Measurements from ENCODE around the gene TCN1.
"Not testable (repeated sequence)": the region's sequence is repeated elsewhere in the genome, so short reads cannot be mapped to it uniquely, and the experiment has no call there.

TCN1 gene, protein sequence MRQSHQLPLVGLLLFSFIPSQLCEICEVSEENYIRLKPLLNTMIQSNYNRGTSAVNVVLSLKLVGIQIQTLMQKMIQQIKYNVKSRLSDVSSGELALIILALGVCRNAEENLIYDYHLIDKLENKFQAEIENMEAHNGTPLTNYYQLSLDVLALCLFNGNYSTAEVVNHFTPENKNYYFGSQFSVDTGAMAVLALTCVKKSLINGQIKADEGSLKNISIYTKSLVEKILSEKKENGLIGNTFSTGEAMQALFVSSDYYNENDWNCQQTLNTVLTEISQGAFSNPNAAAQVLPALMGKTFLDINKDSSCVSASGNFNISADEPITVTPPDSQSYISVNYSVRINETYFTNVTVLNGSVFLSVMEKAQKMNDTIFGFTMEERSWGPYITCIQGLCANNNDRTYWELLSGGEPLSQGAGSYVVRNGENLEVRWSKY

GRCh38 chr11:59866397-59866796 is at the start of gene TCN1:
TCN1 (minus strand) TSS chr11:59866487; CDS start chr11:59866470, 17 bp downstream.
- DNase-seq (ENCODE audit: low read depth), result no peak

- DNase-seq (ENCODE audit: low read depth), result not testable (repeated sequence)
These were observed 37.3 kb upstream of the TCN1 start for GRCh38 chr11:59903569-59903968.

DNA sequence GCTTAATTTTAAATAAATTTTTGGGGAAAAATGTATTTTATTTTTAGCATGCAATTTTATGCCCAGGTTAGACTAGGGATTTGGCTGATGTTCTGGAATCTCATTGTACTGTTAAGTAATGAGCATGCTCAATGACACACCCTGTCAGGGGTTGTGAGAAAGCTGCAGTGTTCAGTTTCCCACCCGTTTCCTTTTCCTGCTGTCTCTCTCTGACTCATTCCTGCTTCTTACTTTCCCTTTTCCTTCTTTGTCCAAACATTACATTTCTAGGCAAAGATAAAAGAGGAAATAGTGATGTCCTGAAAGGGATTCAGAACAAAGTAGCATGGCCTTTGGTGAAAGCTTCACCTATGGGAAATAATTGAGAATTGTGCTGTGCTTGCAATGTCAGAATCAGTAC is 35.0 kb upstream of the TCN1 start:
- DNase-seq (ENCODE audit: low read depth), result no peak

GRCh38 chr11:59900366-59901126 is 34.3 kb upstream of the TCN1 start:
- DNase-seq (ENCODE audit: low read depth), result no peak

- DNase-seq (ENCODE audit: low read depth), result no peak
These were observed 33.2 kb upstream of the TCN1 start for GRCh38 chr11:59899532-59899931.

GRCh38 chr11:59898650-59899049 is 32.4 kb upstream of the TCN1 start:
- DNase-seq (ENCODE audit: low read depth), result no peak

- no peak for DNase-seq (ENCODE audit: low read depth)
These were observed 31.8 kb upstream of the TCN1 start for GRCh38 chr11:59898046-59898445.

GRCh38 chr11:59894616-59895015 is 28.3 kb upstream of the TCN1 start:
- no peak for DNase-seq (ENCODE audit: low read depth)

DNA sequence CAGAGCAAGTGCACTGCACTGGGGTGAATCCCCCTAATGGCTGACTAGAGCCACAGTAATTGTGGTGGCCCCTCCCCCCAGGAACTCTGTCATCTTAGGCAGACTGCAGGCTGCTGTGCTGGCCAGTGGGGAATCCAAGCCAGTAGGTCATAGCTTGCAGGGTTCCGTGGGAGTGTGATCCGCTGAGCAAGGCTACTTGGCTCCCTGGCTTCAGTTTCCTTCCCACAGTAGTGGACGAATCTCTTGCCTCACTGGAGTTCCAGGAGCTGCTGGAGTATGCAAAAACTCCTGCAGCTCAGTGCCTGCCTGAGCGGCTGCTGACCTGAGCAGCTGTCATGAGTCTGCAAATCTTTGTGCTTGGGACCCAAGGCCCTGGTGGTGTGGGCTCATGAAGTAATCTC is 25.5 kb upstream of the TCN1 start:
- no peak for DNase-seq (ENCODE audit: low read depth)

DNA sequence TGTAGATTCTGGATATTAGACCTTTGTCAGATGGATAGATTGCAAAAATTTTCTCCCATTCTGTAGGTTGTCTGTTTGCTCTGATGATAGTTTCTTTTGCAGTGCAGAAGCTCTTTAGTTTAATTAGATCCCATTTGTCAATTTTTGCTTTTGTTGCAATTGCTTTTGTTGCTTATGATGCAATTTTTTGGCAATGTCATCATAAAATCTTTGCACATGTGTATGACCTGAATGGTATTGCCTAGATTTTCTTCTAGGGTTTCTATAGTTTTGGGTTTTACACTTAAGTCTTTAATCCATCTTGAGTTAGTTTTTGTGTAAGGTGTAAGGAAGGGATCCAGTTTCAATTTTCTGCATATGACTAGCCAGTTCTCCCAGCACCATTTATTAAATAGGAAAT is 20.9 kb upstream of the TCN1 start:
- DNase-seq (ENCODE audit: low read depth), result not testable (repeated sequence)

- no peak for DNase-seq (ENCODE audit: low read depth)
These were observed 17.3 kb upstream of the TCN1 start for GRCh38 chr11:59883597-59883996.

DNA sequence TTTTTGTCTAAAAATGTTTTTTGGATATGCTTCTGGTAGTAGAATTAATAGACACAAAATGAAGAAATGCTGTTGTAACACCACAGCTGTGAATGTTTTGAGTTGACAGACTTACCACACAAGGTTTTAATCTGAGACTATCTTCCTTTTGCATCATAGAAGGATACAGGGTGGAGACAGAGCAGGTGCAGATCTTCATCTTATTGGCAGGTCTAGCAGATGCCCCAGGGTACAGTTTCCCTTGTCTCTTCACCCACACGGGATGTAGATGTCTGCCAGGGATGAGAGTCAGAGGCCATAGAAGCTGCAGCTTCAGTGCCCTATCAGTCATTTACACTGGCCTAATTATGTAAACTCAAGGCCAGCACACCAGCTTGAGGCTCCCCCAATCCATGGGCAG is 13.3 kb upstream of the TCN1 start:
- DNase-seq (ENCODE audit: low read depth), result no peak

- no peak for DNase-seq (ENCODE audit: low read depth)
These were observed 12.3 kb upstream of the TCN1 start, which contains the start of gene OOSP3 for GRCh38 chr11:59878575-59878974. OOSP3 (plus strand) TSS chr11:59878782; CDS start chr11:59878809, 27 bp downstream.

GRCh38 chr11:59877784-59878183 is 11.5 kb upstream of the TCN1 start:
- no peak for DNase-seq (ENCODE audit: low read depth)

DNA sequence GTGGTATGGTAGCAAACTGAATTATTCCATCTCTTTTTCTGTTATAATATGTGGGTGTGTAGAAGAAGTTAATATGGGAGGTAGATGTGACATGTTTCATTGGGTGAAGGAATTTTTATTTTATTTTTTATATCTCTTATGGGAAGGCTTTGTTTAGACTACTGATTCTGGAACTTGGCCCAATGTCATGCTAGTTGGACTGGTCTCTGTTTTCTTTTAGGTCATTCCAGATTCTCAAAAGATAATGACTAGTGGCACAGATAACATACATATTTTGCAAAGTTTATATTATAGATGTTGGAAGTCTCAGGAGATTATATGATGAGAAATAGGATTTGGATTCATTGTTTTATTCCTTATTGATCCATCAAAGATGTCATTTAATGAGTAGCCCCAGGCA is 11.0 kb upstream of the TCN1 start:
- no peak for DNase-seq (ENCODE audit: low read depth)

DNA sequence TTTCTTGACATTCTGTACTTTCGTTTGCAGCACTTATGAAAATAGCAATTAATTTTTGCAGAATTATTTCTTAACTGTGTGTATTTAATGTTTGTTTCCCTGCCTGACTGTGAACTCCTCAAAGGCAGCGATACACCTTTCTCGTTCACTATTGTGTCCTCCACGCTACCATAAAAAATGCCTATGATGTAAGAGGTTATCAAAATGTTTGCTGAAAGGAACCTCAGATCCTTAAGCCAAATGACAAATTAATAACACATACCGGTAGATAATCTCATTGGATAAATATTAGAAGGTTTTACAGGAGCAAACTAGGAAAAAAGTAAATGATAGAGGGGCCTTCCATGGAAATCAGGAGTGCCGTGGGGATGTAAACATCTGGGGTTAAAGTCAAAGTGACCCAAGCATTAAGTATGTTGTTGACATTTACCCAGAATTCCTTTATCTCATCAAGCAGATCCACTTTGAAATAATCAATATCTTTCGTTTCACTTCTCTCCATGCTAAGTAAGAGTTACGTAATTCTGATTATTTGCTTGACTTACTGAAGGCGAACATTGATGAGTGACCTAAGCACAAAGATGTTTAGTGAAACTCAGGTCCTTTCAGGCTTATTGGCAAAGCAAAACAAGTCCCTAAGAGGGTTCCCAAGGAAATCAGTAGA is 9.7 kb upstream of the TCN1 start:
- DNase-seq (ENCODE audit: low read depth), result no peak

DNA sequence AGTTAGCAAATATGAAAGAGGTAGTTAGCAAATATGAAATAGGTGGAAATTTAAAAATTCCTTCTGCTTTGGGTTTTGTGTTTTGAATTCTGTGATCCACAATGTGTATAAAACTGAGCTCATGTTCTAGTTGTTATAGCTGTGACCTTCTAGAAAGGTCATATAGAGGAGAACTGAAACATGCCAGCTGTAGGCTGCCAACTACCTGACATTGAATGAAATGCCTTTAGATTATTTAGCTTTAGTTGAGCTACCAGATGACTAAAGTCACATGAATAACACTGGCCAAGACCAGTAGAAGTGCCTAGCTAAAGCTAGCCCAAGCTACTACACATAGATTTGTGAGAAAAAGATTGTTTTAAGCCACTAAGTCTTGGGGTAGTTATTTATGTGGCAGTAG is 5.8 kb upstream of the TCN1 start:
- no peak for DNase-seq (ENCODE audit: low read depth)

DNA sequence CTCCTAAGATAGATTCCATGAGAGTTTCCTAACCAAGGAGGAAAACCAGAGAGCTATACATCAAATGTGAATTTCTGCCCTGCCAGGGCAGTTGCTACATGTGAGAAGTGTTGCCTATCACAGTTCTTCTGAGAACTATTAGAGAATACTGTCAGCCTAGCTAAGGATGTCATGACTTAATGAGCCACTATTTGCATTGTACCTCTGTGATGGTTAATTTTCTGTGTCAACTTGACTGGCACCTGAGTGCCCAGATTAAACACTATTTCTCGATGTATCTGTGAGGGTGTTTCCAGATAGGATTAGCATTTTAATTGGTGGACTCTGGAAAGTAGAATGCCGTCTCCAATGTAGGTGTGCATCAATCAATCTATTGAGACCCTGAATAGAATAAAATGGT is 1.7 kb upstream of the TCN1 start:
- DNase-seq (ENCODE audit: low read depth), result no peak

DNA sequence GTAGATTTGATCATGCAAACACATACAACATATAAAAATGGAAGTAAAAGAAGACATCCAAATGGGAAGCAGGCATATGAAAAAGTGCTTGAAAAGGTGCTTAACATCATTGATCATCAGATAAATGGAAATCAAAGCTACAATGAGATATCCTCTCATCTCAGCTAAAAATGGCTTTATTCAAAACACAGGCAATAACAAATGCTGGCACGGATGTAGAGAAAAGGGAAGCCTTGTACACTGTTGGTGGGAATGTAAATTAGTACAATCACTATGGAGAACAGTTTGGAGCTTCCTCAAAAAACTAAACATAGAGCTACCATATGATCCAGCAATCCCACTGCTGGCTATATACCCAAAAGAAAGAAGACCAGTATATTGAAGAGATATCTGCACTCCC is 549 bp upstream of the TCN1 start:
- no peak for DNase-seq (ENCODE audit: low read depth)

DNA sequence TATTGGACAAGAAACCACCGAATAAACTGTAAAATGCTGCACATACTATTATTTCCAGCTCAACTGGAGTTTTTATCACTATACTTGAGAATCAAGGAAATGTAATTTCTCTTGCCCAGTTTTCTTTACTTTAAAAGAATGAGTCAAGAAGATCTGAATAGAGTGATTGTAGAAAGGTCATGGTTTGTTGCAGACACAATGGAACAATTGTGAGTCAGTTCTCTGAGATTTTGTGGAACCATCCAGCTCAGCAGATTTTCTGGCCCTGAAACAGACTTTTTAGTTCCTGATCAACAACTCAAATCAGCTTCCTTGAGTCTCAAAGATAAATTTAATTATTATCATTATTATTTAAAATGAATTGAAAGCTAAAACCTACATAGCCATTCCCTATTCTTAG is 1.3 kb downstream of the TCN1 start:
- DNase-seq (ENCODE audit: low read depth), result no peak

DNA sequence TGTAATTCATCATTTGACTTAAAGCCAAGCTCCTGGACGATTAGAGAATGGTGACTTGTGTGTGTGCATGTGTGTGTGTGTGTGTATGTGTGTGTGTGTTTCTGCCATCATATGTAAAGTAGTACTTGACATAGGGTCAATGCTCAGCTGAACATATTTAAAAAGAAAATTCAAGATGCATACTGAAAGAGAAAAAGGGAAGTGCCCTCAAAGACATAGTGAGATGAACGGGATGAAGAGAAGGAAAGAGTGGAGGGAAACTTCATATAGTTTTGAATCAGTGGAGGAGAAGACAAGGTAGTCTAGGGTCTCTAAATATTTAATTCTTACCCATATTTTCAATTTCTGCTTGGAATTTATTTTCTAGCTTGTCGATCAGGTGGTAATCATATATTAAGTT is 4.0 kb downstream of the TCN1 start:
- no peak for DNase-seq (ENCODE audit: low read depth)

DNA sequence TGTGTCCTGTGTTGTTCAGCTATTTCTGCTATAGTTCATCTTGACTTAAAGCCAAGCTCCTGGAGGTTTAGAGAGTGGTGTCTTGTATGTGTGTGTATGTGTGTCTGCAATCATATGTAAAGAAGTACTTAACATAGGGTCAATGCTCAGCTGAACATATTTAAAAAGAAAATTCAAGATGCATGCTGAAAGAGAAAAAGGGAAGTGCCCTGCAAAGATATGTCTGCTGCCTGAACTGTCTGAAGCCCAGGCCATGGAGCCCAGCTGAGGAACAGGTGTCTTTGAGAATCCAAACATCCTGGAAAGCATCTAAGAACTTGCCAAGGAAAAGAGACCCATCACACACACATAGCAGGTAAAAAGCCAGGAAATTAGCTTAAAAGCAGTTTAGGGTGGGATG is 6.6 kb downstream of the TCN1 start:
- no peak for DNase-seq (ENCODE audit: low read depth)

Data from stimulated activated CD8-positive, alpha-beta memory T cell treated with anti-CD3 and anti-CD28 coated beads, Interleukin-15, amount 100 ng/mL, for 1 hour (primary cell).